Ishikawa (cell line): ENCODE measurements around the gene PLBD2.

Experiments
- MAX ChIP-seq: IDR thresholded peaks from 2 replicates; pipeline ENCODE4 v1.6.1; 2012
- REST ChIP-seq: IDR thresholded peaks from 2 replicates; pipeline ENCODE4 v1.6.1; 2012; ENCODE audit warnings: low read depth, mild to moderate bottlenecking
- YY1 ChIP-seq: IDR thresholded peaks from 2 replicates; pipeline ENCODE4 v1.6.1; 2012; ENCODE audit warnings: low read depth

- TF ChIP-seq REST (no peak), YY1 (no peak), MAX (no peak)
These were observed 43.0 kb upstream of the PLBD2 start for GRCh38 chr12:113315358-113315757.
